HFF-Myc (cell line): ENCODE data around the gene EDARADD.

Source experiments
- DNase-seq: peaks from one replicate; pipeline ENCODE4 v3.0.0-alpha.2; 2011; ENCODE audit warnings: low read depth; ENCODE audit errors: extremely low read depth
- H3K4me3 ChIP-seq: replicated peaks from 2 replicates; pipeline ENCODE4 v1.5.1; 2011; ENCODE audit warnings: low read depth, mild to moderate bottlenecking, control low read depth, low read length
- CTCF ChIP-seq: IDR thresholded peaks from 2 replicates; pipeline ENCODE4 v1.5.1; 2012; ENCODE audit warnings: mild to moderate bottlenecking, low read depth, low read length, control low read depth; ENCODE audit errors: missing control alignments

EDARADD gene

GRCh38 chr1:236509203-236509602, 115.1 kb downstream of the EDARADD start:
- H3K4me3 ChIP-seq: no peak overlapping the region
- no peak for TF ChIP-seq CTCF
- no peak for DNase-seq

GRCh38 chr1:236509647-236510401, 115.7 kb downstream of the EDARADD start:
- no peak for TF ChIP-seq CTCF

GRCh38 chr1:236511735-236512418, 117.8 kb downstream of the EDARADD start:
- DNase-seq: no peak
- TF ChIP-seq CTCF: no peak
- H3K4me3 ChIP-seq: no peak overlapping the region

More at GRCh38 chr1:236509647-236510401, 115.7 kb downstream of the EDARADD start:
- no peak overlapping the region for H3K4me3 ChIP-seq
- no peak for DNase-seq

GRCh38 chr1:236514703-236515442, 120.8 kb downstream of the EDARADD start:
- no peak overlapping the region for H3K4me3 ChIP-seq
- no peak for TF ChIP-seq CTCF
- no peak for DNase-seq

GRCh38 chr1:236515443-236515958, 121.4 kb downstream of the EDARADD start:
- TF ChIP-seq CTCF: no peak
- no peak for DNase-seq
- no peak overlapping the region for H3K4me3 ChIP-seq

- H3K4me3 ChIP-seq: no peak overlapping the region
- DNase-seq: no peak
- TF ChIP-seq CTCF: no peak
Measured at GRCh38 chr1:236516929-236517704, 123.0 kb downstream of the EDARADD start.
